Activated CD4-positive, alpha-beta T cell treated with anti-CD3 and anti-CD28 coated beads for 36 hours (primary cell): Measurements from ENCODE around the gene ARMH4. TPM values are rescaled to one million over a fixed set of nuclear protein-coding genes. Genes with fewer than 3 reads are reported as not detected.

Source experiments
- total RNA-seq, 2 experiments: library from RNA; stranded (reverse); gene quantifications; one replicate each; pipeline ENCODE4 v1.2.3, GENCODE V29; 2021

ARMH4 gene
- total RNA-seq, 2 experiments from 2014 or later, result not detected

Other genes with a start within 250 kb of the ARMH4 start
- gene ACTR10, start 47.9 kb upstream of the ARMH4 start, total RNA-seq, result 10 to 100 TPM; 31.2 to 32.3 TPM
- gene PSMA3, start 92.6 kb upstream of the ARMH4 start, total RNA-seq, result 100 to 1,000 TPM; 342 to 425 TPM
- 10 to 100 TPM; 20.3 to 25.3 TPM for gene ARID4A, start 146.3 kb upstream of the ARMH4 start, total RNA-seq
- not detected for gene TOMM20L, start 243.7 kb upstream of the ARMH4 start, total RNA-seq